HG03460 (cell line): ENCODE measurements around the gene IRX5.

Experiments used
- ATAC-seq: cut with Tn5 transposase; IDR thresholded peaks from one replicate; pipeline ENCODE4 v1.9.1; 2021; ENCODE audit not compliant: unreplicated experiment

The IRX5 gene

GRCh38 chr16:54929090-54930004 is 1.3 kb upstream of the IRX5 start:
- peak; percentile 92 for ATAC-seq

GRCh38 chr16:54930869-54931119 is 129 bp downstream of the IRX5 start:
- no peak for ATAC-seq

DNA sequence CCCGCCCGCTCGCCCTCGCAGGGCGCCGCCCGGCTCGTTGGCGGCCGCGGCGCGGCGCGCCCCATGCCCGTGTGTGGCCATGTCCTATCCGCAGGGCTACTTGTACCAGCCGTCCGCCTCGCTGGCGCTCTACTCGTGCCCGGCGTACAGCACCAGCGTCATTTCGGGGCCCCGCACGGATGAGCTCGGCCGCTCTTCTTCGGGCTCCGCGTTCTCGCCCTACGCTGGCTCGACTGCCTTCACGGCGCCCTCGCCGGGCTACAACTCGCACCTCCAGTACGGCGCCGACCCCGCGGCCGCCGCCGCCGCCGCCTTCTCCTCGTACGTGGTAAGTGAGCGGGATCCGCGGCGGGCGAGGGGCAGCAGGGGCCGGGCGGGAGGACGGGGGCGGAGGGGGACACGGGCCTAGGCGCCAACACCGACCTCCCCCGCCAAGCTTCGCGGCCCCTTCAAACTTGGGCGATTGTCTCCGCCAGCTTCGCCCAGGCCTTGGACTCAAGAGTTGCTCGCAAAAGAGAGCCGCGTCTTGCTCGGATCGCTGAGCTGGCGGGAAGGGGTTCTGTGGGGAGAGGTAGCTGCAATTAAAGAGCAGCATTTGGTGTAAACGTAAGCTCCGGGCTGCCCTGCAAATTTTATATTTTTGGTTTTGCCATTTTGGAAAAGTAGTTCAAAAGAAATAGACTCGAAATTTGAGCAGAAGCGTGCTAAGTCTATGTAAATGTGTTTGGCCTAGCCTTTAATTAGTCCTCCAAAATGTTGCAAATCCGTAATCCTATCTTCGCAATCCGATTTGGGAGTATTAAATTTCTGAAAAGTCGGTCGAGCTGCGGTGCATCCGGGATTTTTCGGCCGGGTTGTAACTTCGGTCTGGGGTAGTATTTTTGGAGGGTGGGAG is 702 bp downstream of the IRX5 start:
- no peak for ATAC-seq

GRCh38 chr16:54932021-54932660 is 1.5 kb downstream of the IRX5 start:
- no peak for ATAC-seq

DNA sequence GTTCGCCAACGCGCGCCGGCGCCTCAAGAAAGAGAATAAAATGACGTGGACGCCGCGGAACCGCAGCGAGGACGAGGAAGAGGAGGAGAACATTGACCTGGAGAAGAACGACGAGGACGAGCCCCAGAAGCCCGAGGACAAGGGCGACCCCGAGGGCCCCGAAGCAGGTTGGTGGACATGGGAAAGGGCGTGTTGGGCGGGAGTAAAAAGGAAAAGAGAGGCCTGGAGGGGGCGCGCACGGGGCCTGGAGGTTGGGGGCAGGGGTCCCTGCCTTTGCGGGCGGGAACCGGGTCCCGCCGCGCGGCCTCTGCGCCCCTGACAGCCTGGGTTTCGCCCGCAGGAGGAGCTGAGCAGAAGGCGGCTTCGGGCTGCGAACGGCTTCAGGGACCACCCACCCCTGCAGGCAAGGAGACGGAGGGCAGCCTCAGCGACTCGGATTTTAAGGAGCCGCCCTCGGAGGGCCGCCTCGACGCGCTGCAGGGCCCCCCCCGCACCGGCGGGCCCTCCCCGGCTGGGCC is 2.1 kb downstream of the IRX5 start:
- no peak for ATAC-seq

DNA sequence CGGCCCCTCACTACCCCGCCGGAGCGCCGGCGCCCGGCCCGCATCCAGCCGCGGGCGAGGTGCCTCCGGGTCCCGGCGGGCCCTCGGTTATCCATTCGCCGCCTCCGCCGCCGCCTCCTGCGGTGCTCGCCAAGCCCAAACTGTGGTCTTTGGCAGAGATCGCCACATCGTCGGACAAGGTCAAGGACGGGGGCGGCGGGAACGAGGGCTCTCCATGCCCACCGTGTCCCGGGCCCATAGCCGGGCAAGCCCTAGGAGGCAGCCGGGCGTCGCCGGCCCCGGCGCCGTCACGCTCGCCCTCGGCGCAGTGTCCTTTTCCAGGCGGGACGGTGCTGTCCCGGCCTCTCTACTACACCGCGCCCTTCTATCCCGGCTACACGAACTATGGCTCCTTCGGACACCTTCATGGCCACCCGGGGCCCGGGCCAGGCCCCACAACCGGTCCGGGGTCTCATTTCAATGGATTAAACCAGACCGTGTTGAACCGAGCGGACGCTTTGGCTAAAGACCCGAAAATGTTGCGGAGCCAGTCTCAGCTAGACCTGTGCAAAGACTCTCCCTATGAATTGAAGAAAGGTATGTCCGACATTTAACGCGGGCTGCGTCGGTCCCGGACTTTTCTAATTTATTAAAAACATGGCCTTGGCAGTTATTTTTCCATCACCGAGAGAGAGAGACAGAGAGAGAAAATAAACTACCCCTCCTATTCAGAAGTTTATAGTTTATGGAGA is 2.8 kb downstream of the IRX5 start:
- no peak for ATAC-seq

- ATAC-seq = no peak
These were observed 4.0 kb downstream of the IRX5 start for GRCh38 chr16:54934481-54935265.

GRCh38 chr16:54935266-54935968 is 4.8 kb downstream of the IRX5 start:
- ATAC-seq = no peak

- no peak for ATAC-seq
These were observed 5.7 kb downstream of the IRX5 start for GRCh38 chr16:54936201-54936978.

DNA sequence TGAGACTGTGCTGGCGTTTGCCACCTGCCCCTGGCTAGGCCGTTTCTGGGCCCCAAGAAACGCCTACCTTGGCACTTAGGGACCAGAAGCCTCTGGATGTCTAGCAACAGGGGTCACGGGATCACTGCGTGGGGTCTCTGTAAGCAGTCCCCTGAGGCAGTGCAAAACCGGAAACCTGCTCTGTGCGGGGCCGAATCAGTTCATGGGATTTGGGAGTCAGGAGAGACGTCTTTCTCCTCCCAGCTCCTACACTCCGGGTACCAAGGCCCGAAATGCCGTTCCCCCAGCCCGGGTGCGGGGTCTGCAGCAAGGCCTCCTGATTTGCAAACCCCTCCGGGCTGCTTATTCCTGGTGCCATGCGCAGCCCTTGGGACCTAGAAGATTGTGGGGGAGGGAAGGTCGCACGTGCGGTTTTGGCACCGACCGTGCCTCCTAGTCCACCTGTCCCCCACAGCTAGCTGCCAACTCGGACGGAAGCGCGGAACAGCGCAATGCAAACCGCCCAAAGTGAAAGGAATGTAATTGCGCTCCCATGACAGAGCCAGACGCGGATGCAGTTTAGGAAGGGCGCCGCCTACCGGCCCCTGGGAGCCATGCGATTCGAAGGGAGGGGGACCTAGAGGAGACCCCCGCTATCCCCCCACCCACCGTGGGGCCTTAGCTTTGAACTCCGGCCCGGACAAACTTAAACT is 6.5 kb downstream of the IRX5 start:
- no peak for ATAC-seq

- ATAC-seq = no peak
These were observed 7.1 kb downstream of the IRX5 start for GRCh38 chr16:54937671-54938211.

DNA sequence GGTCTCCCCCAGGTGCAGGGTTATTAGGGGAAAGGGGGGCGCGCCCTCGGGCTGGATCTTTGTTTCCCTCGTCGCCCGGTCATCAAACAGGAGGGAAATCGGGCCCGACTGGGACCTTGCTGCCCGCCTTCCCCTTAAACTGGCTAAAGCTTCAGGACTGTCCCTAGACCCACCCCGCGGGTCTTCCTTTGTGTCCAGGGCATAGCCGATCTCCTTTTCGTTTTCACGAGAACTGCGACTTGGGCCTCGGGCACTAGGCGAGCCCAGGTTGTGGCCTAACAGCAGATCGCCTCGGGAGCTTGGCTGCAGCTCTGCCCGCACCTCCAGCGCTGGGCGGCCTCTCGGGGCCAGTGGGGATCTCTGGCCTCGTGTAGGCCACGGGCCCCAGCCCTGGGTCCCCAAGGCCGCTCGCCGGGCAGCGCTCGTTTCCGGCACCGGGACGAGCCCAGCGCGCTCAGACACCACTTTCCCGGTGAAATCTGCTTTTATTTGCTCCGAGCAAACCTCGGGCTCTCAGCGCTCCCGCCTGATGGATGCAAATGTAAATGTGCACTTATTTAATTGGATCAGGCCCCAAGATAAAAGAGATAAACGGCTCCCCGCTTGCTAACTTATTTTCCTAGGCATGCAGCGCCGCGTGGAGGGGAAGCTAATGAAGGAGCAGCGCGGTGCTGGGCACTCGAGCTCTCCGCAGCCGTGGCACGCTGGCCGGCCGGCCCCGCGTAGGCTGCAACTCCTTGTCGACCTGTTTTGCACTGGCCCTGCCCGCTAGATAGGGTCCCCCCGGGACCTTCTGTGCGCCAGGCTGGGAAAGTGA is 7.8 kb downstream of the IRX5 start:
- no peak for ATAC-seq

DNA sequence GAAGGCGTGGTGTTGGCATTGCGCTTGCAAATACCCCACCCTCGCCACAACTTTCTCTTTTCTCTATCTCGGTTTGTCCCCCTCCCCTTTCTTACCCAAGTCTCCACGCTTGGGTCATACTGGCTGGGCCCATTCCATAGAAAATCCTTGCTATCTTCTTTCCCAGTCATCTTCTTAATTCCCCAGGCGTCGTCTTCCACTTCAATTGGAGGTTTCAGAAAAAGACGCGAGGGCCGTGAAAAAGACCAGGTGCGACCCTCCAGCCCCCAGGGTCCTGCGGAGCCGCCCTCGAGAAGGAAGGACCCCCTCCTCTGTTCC is 8.3 kb downstream of the IRX5 start:
- no peak for ATAC-seq

DNA sequence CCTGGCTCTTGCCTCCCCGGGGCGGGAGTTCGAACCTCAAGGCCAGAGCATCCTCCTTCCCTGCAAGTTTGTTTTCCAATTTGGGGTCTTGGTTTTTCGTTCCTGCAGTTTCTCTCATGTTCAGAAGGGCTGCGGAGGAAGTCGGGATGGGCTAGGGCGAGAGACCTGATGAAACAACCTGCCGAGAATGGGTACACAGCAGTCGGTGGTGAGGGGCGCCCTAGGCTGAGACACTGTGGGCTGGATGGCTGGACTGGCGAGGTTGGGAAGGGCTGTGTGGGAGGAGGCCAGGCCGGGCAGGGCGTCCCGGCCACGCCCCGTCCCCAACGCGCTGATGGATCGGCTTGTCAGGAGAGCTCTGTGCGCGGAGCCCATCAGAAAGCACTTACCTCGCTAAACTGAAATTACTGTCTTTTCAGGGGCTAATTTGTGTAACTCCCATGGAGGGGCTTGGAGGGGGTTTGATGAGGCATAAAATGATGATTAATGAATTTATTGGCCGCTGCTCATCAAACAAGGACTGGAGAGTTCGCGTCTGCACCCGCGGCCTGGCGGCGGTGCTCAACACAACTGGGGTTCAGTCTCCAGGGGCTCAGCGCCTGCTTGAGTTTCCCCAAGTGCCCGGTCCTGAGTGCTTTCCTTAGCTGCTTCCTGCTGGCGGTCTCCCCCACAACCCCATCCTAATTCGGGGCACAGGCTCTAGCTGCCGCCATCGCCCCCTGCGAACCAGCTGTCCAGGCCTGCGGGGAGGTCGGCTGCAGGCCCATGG is 9.0 kb downstream of the IRX5 start:
- ATAC-seq = no peak

DNA sequence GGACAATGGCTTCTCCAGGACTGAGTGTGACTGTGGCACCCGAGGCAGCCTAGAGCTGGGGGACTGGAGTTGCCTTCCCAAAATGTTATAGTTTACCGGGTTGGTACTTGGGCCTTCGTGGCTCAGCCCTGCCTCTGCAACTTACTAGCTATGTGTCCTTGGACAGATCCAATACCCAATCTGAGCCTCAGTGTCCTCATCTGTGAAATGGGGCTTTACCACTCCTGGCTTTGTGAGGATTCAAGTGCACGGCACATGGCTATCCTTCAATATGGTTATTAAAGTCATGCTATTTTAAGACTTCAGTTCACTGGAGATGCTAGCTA is 9.6 kb downstream of the IRX5 start:
- no peak for ATAC-seq

GRCh38 chr16:54942353-54942943 is 11.8 kb downstream of the IRX5 start:
- ATAC-seq = no peak
